Peyer's patch (tissue), 4 donors: ENCODE results near the gene EXOC4.

Experiments
- POLR2A ChIP-seq, 2 donors: fragments of 450-650 bp; IDR thresholded peaks; one replicate each; pipeline ENCODE4 v1.5.1; 2017; ENCODE audit warnings: antibody characterized with exemption in 2 of 2, mild to moderate bottlenecking in 2 of 2, moderate library complexity in 2 of 2
- TF ChIP-seq, protein P1 (sequence below), 6 experiments: fragments of 450-650 bp in 4 of 6; fragments of 200-600 bp in 2 of 6; sonication (generic) in 1 of 6; IDR thresholded peaks; one replicate each; pipeline ENCODE4 v1.5.1; 2017 to 2019; ENCODE audit warnings: antibody characterized with exemption in 6 of 6, mild to moderate bottlenecking in 3 of 6, moderate library complexity in 1 of 6

DNA sequence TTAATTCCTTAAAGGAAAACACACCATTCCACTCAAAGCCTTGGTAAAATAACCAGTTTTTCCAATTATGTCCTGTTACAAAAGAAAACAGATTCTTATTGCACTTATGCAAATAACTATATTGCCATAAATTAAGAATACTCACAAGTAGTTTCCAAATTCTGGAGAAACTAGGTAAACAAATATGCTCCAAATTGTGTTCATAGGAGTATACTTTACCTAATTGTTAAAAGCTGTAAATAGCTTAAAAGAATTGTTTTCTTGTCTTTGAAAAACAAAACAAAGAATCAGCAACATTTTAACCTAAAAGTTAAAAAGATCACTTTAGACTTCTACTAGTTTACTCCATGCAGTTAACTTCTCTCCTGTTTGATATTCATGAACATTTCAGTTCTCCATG lies 835.3 kb downstream of the EXOC4 start:
- no peak for TF ChIP-seq POLR2A (IDR thresholded peaks at IDR 0.05)
- TF ChIP-seq, protein P1, sequence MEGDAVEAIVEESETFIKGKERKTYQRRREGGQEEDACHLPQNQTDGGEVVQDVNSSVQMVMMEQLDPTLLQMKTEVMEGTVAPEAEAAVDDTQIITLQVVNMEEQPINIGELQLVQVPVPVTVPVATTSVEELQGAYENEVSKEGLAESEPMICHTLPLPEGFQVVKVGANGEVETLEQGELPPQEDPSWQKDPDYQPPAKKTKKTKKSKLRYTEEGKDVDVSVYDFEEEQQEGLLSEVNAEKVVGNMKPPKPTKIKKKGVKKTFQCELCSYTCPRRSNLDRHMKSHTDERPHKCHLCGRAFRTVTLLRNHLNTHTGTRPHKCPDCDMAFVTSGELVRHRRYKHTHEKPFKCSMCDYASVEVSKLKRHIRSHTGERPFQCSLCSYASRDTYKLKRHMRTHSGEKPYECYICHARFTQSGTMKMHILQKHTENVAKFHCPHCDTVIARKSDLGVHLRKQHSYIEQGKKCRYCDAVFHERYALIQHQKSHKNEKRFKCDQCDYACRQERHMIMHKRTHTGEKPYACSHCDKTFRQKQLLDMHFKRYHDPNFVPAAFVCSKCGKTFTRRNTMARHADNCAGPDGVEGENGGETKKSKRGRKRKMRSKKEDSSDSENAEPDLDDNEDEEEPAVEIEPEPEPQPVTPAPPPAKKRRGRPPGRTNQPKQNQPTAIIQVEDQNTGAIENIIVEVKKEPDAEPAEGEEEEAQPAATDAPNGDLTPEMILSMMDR (IDR thresholded peaks at IDR 0.05) = no peak
